AG09319 (cell line): ENCODE results near the gene LYRM4.
"Not testable (repeated sequence)": the region's sequence is repeated elsewhere in the genome, so short reads cannot be mapped to it uniquely, and the experiment has no call there.

ENCODE experiments used
- DNase-seq: peaks from one replicate; pipeline ENCODE4 v3.0.0-alpha.2; 2010; ENCODE audit warnings: low read depth; ENCODE audit errors: extremely low read depth
- TF ChIP-seq, protein P1 (sequence below): IDR thresholded peaks from 2 replicates; pipeline ENCODE4 v1.5.1; 2011; ENCODE audit warnings: low read depth, mild to moderate bottlenecking, inconsistent platforms, low read length, moderate library complexity

Gene LYRM4

DNA sequence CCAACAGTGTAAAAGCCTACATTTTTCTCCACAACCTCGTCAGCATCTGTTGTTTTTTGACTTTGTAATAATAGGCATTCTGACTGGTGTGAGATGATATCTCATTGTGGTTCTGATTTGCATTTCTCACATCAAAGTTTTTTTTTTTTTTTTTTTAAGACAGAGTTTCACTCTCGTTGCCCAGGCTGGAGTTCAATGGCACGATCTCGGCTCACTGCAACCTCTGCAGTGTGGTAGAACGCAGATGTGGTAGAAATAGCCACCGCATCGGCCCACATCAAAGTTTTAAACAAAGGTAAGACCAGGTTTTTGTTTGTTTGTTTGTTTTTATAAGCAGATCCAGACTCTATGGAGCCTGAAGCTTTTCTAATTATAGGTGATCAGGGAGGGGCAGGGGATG, 188.3 kb downstream of the LYRM4 start:
- TF ChIP-seq, protein P1, sequence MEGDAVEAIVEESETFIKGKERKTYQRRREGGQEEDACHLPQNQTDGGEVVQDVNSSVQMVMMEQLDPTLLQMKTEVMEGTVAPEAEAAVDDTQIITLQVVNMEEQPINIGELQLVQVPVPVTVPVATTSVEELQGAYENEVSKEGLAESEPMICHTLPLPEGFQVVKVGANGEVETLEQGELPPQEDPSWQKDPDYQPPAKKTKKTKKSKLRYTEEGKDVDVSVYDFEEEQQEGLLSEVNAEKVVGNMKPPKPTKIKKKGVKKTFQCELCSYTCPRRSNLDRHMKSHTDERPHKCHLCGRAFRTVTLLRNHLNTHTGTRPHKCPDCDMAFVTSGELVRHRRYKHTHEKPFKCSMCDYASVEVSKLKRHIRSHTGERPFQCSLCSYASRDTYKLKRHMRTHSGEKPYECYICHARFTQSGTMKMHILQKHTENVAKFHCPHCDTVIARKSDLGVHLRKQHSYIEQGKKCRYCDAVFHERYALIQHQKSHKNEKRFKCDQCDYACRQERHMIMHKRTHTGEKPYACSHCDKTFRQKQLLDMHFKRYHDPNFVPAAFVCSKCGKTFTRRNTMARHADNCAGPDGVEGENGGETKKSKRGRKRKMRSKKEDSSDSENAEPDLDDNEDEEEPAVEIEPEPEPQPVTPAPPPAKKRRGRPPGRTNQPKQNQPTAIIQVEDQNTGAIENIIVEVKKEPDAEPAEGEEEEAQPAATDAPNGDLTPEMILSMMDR, result no peak
- no peak for DNase-seq

DNA sequence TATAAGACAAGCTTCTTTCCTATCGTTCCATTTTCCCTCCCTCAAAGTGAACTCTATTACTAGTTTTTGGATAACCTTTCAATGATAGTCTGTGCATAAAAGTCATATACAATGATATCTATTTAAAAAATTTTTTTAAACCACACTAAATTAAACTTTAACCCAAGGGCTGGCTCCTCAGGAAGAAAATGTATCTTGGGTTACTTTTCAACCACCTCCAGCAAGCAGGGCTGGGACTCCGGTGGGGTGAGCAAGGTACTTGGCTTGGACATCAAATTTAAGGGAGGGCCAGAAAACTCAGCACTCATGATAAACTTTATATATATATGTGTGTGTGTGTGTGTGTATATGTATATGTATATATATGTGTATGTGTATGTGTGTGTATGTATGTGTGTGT, 189.5 kb downstream of the LYRM4 start:
- TF ChIP-seq, protein P1, result no peak
- DNase-seq, result no peak

DNA sequence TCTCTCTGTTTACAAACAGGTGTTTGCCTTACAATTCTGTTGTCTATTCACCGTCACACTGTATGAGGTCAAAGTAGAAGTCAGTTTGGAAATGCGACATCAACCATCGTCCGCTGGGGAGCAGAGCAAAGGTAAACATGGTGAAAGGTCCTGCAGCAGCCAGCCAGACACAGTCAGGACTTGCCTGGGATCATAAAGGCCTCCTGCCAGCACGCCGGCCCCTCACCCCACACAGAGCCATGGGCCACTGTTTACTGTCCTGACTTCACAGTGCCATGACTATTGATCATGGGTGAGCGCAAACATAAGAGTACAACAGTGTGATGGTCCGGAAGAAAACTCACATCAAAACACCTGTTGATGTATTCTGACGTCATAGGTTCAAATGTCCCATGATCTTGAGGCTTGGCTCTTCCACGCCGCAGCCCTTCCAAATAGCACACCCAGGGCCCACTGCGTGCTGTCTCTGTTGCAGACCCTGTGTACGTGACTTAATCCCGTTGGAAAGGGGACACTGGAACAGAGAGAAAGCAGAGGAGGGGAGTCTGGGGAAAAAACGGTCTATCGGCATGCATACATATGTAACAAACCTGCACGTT, 192.5 kb downstream of the LYRM4 start:
- no peak for DNase-seq
- TF ChIP-seq, protein P1, result no peak

DNA sequence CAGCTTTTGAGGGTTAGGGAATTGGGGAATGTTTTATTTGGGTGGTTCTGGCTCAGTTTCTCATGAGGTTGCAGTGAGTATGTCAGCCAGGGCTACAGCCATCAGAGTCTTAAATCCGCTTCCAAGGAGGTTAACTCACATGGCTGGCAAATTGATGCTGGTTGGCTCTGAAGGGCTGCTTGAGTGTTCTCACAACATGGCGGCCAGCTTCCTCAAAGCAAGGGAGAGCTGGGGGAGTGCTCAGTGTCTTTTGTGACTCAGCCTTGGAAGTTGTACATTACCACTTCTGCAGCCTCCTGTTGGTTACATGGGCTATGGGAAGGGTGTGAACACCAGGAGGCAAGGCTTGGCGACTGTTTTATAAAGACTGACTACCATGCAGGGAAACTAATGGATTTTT, 193.4 kb downstream of the LYRM4 start:
- DNase-seq, result no peak
- TF ChIP-seq, protein P1, result no peak

DNA sequence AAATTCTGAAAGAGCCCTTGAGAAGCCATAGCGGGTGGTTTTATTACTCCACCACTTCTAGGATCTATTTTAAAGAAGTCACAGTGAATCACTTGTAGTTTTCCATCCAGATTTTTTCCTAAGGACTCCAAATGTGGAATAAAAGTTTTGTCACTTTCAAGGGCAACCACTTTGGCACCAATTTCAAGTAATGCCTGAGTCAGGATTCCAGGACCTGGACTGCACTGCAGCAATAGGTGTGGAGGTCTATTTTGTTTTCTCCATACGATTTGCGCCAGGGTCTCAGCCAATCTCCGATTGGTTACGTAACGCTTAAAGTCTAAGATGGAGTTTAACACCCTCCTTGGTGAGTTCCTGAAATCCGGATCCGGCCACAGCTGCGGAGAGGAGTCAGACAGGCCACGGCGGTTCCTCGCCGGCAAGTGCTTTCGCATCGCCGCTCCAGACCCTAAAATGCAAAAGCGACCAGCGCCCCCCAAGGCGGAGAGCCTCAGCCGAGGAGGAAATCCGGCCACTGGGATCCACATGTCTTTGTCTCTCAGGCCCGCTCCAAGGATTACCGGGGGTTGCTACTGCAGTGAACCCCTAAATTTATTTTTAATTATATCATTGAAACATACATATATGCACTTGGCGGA, 194.2 kb downstream of the LYRM4 start:
- TF ChIP-seq, protein P1, result no peak
- no peak for DNase-seq

DNA sequence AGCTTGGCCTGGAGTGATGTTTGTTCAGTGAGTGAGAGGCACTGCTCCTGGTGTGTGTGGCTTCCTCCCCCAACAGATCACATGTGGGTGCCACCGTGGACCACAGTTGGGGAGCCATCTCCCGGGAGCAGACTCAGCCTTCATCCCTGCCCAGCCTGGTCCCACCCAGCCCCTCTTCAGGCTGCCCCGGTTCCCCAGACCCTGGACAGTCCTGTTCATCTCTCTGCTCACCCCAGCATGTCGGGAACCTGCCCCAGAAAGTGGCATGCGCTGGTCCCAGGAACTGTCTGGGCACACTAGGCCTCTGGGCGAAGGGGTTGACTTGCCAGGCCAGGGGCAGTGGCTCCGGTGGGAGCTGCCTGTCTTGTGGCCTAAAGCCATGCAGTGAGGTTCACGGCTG, 197.1 kb downstream of the LYRM4 start:
- DNase-seq, result no peak

DNA sequence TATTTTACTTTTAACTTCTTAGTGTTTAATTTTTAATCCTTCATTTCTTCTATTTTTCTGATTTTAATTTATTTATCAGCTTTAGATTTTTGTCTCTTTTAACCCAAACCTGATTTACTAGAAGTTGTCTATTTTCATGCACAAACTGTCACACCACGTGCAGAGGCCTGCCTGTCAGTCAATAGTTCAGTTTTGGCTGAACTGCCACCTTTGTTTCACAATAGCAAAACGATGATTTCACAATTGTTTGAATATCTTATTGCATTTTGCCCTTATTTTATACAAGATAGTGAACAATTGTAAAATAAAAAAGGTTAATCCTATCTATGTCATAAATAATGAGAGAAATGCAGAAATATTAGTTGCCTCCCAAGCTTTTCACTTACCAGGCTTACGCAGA, 199.6 kb downstream of the LYRM4 start:
- TF ChIP-seq, protein P1, result no peak
- no peak for DNase-seq

More for the DNA sequence above, 197.1 kb downstream of the LYRM4 start:
- TF ChIP-seq, protein P1, result no peak

DNA sequence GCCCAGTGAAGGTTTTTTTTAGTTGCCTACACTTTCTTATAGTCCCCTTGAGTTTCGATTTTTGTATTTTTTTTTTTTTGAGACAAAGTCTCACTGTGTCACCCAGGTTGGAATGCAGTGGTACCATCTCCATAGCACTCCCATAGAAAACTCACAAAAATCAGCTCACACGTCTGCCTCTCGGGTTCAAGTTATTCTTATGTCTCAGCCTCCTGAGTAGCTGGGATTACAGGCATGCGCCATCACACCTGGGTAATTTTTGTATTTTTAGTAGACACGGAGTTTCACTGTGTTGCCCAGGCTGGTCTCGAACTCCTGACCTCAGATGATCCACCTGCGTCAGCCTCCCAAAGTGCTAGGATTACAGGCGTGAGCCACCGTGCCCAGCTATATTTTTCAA, 200.3 kb downstream of the LYRM4 start:
- DNase-seq, result not testable (repeated sequence)
